Activated CD4-positive, alpha-beta T cell treated with anti-CD3 and anti-CD28 coated beads, Interleukin-10, Interleukin-2, amounts not matched to agents 100 ng/mL and 50 ng/mL, durations not matched to agents 16 hours and 8 hours (primary cell): ENCODE data around the gene ERGIC1.

ENCODE experiments used
- DNase-seq: peaks from one replicate; pipeline ENCODE4 v3.0.0-alpha.2; 2020

ERGIC1 gene

DNA sequence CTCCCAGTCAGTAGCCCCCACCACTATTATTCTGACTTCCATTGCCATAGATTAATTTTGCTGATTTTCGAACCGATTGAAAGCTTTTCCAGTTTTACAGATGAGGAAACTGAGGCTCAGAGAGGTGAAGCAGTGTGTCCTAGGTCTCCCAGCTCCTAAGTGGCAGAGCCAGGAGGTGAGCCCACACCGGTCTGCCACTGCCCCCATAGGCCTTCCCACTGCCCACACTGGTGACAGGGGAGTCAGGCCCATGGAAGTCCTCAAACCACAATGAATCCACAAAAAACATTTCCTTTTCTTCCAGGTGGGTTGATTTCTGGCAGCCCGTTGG is 70.2 kb downstream of the ERGIC1 start:
- no peak for DNase-seq

DNA sequence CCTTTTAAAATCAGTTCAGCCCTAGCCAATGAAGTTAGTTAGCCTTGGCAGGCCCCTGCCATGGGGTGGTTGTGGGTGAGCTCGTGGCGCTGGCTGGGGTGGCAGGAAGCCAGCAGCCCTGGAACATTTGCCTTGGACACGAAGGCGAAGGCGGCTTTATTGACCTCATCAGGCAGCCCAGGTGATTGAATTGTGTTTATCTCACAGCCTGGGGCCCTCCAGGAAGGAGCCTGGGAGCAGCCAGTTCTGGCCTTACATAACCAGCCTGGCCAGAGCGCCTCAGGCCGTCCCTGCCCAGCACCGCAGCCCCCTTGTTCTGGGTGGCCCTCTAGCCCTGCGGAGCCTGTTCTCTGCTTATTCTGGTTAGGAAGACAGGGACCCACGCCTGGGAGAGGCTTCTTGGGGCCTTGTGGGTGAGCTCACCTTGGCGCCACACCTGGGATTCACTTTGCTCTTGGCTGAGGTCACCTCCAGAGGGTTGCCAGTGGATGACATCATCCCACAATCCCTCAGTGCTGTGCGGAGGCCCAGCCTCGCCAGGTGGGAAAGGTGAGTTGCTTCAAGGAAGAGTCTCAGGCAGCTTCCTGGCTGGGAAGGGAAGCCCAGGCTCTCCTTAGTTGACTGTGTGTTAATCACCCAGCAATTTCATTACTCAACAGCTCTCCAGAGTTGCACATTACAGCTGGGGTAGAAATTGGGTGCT is 70.7 kb downstream of the ERGIC1 start:
- no peak for DNase-seq

DNA sequence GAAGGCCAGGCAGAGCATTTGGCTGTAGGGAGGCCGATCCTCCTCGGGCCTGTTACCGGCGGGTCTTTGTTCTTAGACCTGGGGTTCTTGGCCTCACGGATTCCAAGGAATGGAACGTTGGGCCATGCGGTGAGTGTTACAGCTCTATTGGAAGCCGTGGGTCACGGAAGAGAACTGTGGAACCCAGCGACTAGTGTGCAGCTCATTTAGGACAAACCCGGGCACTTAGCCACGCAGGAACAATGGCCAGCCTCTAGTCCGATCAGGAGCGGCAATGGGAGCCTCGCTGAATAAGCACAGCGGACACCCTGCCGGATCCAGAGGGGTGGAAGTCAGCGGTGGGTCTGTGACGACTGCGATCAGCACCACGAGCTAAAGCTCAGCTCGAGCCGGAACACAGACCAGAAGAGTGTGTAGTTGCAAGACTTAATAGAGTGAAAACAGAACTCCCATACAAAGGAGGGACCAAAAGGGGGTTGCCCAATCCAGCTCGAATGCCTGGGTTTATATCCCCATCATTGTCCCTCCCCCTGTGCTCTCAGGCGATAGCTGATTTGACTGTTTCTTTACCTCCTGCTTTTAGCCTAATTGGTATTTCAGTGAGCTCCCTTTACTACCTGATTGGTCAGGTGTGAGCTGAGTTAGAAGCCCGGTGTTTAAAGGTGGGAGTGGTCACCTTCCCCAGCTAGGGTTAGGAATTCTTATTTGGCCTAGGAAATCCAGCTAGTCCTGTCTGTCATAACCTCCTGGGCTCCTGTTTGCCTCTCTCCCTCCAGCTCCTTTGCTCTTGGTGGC is 71.5 kb downstream of the ERGIC1 start:
- no peak for DNase-seq

DNA sequence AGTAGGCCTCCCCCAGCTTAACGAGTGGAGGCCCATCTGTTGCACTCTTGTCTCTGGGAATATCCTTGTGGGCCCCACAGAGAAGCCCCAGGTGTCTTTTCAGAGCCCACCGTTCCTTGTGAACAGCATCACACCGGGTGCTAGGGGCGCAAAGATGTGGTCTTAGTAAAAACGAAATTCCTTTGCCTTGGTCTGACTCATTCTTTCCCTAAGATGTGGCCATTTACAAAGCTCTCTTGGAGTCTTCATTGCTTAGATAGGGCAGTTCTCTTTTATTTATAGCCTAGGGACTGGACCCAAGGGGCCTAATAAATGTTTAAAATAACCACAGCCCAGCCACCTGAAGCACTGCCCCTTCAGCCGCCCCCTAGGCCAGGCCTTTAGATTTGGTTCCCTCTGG is 72.4 kb downstream of the ERGIC1 start:
- peak; percentile 32 for DNase-seq

DNA sequence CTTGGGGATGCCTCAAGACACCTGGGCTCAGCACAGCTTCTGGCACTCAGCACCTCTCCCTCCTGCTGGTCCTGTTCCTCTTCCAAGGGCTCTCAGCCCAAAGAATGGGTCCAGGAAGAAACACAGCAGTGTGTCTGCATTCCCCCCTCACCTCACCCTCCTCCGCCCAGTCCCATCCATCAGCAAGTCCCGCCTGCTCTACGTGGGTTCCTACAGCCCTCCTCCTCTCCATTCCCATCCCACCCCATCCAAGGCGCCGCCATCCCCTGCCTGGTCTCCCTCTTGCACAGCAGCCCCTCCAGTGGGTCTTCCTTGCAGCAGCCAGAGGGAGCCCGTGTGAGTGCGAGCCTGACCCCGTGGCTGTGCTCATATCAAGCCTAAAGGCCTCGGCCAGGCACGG is 72.8 kb downstream of the ERGIC1 start:
- no peak for DNase-seq

DNA sequence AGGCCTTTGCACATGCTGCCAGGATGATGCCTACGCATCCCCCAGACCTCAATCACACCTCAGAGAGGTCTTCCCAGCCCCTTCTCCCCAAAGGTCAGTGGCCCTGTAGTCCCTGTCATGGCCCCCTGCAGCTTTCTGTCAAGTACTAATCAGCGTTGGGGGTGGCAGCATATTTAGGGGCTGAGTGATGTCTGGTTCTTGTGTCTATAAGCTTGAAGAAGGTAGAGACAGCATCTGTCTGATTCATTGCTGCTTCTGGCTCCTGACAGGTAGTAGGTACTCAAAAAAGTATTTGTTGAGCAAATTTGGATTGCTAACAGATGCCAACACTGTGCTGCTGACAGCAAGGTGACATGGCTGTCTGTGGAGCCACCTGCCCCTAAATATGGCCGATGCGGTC is 73.6 kb downstream of the ERGIC1 start:
- no peak for DNase-seq

DNA sequence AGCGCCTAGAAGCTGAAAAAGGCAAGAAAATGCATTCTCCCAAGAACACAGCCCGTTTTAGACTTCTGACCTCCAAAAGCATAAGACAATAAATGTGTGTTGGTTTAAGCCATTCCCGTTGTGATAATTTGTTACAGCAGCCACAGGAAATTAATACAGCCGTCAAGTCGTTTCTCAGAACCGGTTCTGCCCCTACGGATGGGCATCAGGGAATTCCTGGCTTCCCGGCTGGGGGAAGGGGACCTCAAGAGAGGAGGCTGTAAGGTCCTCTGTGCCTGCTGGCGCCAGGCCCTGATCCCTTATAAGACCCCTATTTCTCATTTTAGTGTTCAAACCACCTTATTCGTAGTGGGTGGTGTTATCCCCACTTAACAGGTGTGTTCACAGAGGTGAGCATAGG is 74.6 kb downstream of the ERGIC1 start:
- no peak for DNase-seq

DNA sequence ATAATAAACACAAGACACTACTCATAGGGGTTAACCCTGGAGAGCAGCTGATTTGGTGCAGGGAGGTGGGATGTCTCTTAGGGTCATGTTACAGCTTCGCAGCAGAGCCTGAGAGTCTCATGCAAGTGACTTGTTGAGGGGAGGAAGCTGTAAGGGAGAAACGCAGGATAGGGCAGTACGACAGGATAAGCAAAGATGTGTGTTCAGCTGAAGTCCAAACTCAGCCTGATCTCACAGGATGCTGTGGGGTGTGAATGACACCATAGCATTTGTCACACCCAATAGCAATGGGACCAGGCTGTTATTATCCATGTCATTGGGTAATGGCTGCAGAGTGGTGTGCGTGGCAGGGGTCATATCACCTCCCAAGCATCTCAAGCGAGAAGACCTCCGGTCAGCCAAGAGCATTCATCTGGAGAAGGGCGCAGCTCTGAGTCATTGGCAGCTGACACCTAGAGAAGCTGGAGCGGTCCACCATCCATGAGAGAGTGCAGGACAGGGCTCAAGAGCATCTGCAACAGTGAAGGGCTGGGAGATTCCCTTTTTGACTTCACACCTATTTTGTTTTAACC is 76.0 kb downstream of the ERGIC1 start:
- DNase-seq = no peak

DNA sequence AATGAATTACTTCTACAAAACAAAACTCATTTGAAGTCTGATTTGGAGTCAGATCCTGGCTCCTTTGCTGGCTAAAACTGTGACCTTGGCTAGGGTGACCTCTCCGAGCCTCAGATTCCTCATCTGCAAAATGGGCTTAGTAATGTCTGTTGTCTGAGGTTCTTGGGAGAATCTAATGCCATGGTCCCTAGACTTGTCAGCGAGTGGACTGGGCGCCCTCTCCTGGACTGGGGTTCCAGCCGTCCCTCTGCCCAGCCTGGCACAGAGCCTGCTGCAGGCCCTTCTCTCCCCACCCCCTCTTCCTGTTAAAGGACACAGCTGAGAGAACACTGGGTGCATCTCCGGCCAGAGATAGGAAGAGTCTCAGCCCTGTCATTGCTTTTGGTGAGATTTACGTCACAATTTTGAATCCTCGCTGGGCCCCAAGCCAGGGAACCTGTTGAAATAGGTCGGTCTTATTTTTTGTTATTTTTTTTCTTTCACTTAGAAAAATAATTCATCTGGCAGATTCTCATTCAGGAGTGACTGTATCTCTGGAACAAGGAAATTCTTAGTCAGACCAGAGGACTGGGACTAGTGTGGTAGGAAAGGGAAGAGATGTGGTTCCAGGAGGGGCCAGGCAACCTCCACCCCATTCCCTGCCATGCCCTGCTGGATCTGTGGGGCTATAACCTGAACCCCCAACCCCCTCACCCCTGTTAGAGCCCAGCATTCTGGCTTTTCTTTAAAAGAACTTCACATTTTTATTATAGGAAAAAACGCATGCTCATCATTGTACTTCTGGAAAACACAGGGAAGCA is 77.0 kb downstream of the ERGIC1 start:
- peak; percentile 23 for DNase-seq

DNA sequence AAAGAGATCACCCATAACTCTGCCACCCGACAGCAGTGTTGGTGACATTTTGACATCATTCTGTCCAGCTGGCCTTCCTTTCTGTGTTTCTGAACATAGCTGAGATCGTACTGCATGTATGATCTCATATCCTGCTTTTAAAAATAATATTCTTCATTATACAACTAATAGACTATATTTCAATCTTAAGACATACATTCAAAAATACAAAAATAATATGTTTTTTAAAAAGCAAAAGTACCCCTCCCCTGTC is 77.5 kb downstream of the ERGIC1 start:
- no peak for DNase-seq

DNA sequence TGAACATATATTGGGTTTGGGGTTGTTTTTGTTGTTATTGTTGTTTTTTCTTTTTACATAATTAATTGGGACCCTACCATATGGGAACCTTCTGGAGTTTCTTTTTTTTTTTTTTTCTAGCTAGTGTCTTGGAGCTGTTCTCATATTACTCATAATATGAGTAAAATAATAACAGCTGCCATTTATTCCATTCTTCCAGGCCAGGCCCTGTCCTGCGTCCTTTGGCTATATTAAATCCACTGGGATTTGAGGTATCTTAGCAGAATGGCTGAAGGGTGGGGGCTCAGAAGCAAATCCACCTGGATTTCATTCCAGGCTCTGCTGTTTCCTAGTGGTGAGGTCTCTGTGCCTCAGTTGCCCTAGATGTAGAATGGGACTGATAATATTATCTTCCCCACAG is 77.9 kb downstream of the ERGIC1 start:
- DNase-seq = no peak

DNA sequence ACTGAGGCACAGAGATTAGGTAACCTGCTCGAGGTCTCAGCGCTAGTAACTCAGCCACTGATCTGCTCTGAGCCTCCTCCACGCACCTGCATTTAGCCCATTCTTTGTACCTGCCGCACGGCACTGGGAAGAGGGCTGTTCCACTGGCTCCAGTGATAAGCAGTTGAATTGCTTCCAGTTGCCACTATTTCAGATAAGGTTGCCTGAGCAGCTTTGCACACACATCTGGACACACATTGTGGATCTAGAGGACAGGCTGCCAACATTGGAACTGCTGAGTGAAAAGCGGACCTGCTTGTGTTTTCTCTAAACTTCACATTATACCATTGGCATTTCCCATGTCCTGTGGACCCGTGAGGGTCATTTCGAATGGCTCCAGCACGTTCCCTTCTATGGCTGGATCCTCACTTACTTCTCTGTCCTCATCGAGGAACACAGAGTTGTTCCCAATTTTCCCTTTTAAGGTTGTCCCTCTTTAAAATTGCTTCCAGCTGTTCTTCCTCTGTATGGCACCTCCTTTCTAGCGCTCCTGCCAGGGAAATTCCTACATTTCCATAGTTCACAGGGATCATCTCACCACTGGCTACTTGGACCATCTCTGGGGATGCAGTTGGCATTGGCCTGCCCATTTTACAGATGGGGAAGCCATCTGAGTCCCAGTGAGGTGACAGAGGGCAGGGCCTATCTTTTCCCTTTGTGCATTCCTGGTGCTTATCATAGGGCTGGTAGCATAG is 79.2 kb downstream of the ERGIC1 start:
- no peak for DNase-seq

DNA sequence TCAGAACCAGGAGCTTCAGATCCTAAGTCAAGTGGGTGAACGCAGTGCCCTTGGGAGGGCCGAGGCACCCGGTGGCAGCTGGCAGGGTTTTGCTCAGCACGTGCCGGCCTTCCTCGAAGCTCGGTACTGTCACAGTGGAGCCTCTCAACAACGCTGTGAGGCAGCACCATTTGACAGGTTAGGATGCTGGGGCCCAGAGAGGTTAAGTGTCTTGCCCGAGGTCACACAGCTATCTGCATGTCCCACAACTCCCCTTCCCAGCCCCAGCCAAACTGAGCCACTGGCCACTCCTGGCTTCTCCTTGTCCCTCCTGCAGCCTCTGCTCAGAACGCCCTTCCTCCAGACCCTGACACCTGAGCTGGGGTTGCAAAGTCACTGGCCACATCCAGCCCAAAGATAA is 81.5 kb downstream of the ERGIC1 start:
- no peak for DNase-seq

DNA sequence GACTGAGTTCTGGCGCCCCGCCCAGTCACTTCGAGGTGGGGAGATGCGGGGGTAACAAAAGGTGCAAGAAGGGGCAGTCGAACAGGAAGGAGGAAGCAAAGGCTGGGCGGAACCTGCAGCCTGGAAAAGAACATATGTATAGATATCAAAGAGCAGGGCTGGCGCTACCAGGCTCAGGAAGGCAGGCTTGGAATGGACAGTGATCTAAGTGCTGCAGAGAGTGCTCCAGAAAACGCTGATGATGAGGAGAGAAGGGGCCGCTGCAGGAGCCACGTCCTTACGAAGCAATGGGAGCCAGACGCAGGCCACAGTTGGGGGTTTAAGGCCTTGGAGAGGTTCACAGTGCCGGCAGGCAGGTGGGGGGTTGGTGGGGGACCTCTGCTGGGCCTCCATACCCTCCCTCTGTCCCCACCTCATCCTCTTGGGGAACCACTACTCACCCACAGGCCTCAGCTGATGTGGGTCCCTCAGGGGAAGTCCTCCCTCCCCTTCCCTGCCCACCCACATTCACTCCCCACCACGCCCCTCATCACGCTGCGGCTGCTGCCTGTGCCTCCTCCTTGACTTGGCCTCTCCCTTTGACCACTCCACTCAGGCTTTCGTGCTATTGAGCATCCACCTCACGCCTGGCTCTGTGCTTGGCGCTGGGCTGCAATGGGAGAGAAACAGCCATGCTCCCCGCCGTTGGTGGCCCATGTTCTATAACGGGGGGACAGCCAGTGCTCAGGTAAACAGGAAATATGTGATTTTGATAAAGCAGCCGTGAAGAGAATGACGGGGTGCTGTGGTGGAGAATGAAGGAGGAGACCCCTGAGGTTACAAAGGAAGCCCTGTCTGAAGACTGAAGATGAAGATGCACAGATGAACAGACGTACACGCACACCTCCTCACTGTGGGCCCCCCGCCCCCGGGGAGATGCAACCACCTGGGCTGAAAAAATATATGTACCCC is 84.6 kb downstream of the ERGIC1 start:
- DNase-seq = no peak

DNA sequence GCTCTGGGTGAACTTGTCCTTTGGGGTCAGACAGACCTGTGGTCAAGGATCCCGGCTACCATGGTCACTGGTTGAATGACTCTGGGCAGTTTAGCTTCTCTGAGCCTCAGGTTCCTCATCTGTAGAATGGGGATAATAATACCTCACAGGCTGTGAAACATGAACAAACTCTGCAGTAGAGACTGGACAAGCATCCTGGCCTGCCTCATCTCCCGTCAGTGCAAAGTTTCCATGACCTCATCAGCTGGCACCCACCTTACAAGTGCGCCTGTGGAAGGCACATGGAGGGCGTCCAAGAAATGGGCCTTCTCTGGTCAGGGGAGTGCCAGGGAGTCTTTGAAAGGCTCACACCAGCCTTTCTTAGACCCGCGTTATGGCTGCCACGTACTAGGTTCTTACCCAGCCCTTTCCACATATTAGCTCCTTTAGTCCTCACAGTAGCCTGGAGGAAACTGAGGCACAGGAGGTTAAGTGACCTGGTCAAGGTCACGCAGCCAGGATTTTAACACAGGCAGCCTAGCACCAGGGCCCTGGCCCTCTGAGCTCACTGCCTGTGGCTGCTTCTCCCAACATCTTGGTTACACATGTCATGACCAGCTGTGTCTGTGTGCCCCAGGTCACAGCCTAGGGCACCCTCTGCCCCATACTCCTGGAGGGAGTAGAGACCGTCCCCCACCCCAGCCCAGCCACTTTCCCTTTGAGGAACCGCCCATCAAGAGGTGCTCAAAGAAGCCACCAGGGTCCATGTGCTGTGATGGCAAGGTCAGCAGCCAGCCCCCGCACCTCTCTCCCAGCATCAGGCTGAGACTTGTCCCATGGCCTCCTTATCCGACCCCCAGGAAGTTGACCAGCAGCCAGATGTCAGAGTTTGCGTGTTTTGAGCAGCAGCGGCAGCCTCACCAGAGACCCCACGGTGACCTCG is 85.7 kb downstream of the ERGIC1 start:
- DNase-seq = no peak

DNA sequence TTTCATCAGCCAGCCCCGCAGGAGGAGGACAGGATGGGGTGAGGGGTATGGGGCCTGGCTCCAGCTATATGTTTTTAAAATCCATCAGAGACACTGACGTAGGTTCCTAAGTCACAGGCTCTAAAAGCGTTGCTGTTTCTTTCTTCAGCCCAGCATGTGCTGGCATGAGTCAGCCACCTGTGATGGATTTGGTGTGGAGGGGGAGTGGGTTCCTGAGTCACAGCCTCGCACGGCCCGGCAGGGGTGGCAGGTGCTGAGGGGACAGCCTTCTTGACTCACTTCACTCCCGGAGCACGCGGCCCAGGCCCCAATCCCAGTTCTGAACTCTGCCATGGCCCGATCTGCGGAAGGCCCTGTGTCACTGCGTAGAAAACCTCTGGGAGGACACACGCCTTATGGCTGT is 86.4 kb downstream of the ERGIC1 start:
- DNase-seq = no peak

DNA sequence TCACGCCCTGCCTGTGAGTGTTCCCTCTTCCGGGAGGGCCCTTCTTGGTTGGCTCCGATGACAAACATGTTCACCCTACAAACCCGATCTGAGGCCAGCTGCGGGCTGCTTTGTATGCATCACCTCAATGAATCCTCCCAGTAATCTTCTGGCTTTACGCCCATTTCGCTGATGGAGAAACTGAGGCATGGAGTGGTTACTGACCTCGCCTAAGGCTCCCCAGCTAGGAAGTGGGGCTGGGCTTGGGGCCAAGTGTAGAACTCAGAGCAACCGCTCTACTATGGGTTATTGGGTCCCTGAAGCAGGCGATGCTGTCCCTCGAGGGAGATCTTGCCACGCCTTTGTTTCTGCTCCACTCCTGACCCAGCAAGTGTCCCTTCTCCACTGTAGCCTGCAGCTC is 86.9 kb downstream of the ERGIC1 start:
- DNase-seq = no peak

DNA sequence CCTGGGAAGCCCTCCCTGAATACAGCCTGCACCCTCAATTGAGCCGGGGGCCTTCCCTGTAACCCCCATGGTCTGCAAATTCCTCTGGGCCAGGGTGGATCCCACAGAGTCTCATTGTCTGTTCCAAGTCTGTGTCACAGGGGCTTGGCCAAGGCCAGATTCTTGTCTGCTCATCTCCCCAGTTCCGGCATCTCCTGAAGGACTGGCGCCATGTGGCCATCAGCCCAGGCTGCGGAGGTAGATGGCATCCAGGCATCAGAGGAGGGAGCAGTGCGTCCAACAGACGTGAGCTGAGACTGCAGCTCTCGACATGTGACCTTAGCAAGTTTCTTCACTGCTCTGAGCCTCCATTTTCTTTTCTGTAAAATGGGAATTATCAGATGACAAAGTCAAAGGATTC is 87.9 kb downstream of the ERGIC1 start:
- DNase-seq = no peak

DNA sequence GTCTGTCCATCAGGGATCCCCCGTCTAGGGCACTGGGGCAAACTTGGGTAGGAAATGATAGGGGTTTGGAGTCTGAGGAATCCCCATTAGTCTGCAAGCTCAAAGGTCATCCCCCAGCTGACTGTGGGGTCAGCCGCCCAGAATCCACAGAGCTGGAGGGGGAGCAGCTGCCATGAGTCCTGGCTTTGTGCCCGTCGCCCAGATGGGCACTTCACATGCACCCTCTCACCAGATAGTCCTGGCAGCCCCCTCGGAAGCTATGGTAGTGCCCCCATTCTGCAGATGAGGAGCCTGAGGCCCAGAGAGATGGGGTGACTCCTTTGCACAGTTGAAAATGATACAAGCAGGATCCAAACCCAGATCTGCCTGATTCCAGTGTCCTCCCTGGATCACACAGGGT is 89.5 kb downstream of the ERGIC1 start:
- DNase-seq = no peak

DNA sequence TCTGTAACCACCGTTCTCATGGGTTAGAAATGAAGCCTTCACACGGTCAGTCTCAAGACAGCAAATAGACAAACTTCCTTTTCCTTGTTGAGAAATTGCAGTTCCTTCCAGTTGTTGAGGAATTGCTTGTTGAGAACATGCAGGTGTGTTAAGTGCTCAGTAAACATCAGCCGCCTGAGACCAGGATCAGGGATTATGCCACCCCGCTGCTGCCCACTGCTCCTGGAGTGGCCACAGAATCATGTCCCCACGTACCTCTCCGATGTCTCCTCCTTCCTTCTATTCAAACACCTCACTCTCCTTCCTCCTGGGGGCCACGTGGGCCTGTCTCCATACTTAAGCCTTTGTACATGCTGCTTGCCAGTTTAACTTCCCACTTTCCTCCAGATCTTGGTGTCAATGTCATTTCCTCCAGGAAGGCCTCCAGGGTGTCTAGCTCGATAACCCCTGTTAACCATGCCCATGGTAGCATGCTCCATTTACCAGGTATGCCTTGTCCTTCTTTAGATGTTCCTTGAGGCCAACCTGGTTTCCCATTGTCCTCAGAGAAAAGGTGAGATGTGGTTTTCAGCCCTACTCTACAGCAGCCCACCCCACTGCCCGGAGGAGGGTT is 91.4 kb downstream of the ERGIC1 start:
- DNase-seq = no peak
